A549 (cell line): ENCODE measurements around the gene PHYH. TPM values are rescaled to one million over a fixed set of nuclear protein-coding genes. Genes with fewer than 3 reads are reported as not detected.

Experiments
- ATAC-seq, 2 experiments: fragments of 200-7000 bp in 1 of 2; fragments of >200 bp in 1 of 2; cut with Nextera tagmentation in 1 of 2; cut with Tn5 transposase in 1 of 2; 3 replicates each; pipeline versions ENCODE4 v1.8.0 to v1.9.1; 2018 to 2020; ENCODE audit warnings: mild to moderate bottlenecking in 1 of 2, moderate library complexity in 1 of 2
- CTCF ChIA-PET: fragments of 300-600 bp; sonication (Branson Sonifier 250); formaldehyde crosslinking; extraction: SDS; loops from one replicate; lab custom pipeline; 2021; ENCODE audit warnings: antibody characterized with exemption, inconsistent platforms; lab: Yijun Ruan, JAX
- POLR2A ChIA-PET: fragments of 350-600 bp; formaldehyde crosslinking; extraction: SDS; loops from one replicate; lab custom pipeline; 2021; ENCODE audit warnings: antibody characterized with exemption, inconsistent platforms; lab: Yijun Ruan, JAX
- DNase-seq, 2 experiments: peaks; one replicate each; pipeline versions ENCODE4 v3.0.0 to v3.0.0-alpha.2; 2011 to 2016; ENCODE audit warnings: low read depth in 1 of 2, low spot score in 1 of 2
- FAIRE-seq: peaks from 2 replicates; lab custom pipeline; 2011; peaks lifted over from hg19 to GRCh38; lab: Jason Lieb, UNC
- H3K27ac ChIP-seq, 2 experiments: fragments of >200 bp; sonication (Bioruptor Twin); formaldehyde crosslinking; 3 replicates each; pipeline ENCODE4 v1.5.1; 2016 to 2017
- H3K4me1 ChIP-seq: fragments of >200 bp; sonication (Bioruptor Twin); formaldehyde crosslinking; 3 replicates; pipeline ENCODE4 v1.6.1; 2016
- H3K4me2 ChIP-seq: fragments of >200 bp; sonication (Bioruptor Twin); formaldehyde crosslinking; 3 replicates; pipeline ENCODE4 v1.6.1; 2016
- H3K4me3 ChIP-seq: fragments of >200 bp; sonication (Bioruptor Twin); formaldehyde crosslinking; 3 replicates; pipeline ENCODE4 v1.5.1; 2016
- H3K9me3 ChIP-seq: fragments of >200 bp; sonication (Bioruptor Twin); formaldehyde crosslinking; 3 replicates; pipeline ENCODE4 v1.6.1; 2016
- ATOH8 ChIP-seq: fragments of 250-450 bp; sonication (Bioruptor Pico); IDR thresholded peaks from 2 replicates; pipeline ENCODE4 v1.5.0; 2020; ENCODE audit warnings: low read depth, mild to moderate bottlenecking, moderate library complexity
- CEBPB ChIP-seq, 2 experiments: fragments of >200 bp in 1 of 2; sonication (Bioruptor Twin) in 1 of 2; formaldehyde crosslinking in 1 of 2; IDR thresholded peaks; 2 replicates each; pipeline ENCODE4 v1.6.1; 2012 to 2016
- CTCF ChIP-seq: fragments of >200 bp; sonication (Bioruptor Twin); formaldehyde crosslinking; IDR thresholded peaks from 3 replicates; pipeline ENCODE4 v1.5.1; 2016
- EHMT2 ChIP-seq: fragments of 200-600 bp; sonication (generic); IDR thresholded peaks from 2 replicates; pipeline ENCODE4 v1.6.1; 2016; ENCODE audit warnings: antibody characterized with exemption, low read depth, mild to moderate bottlenecking, moderate library complexity
- FOSL2 ChIP-seq, 2 experiments: fragments of 450-650 bp in 1 of 2; fragments of >200 bp in 1 of 2; sonication (Bioruptor Twin) in 1 of 2; formaldehyde crosslinking; IDR thresholded peaks; 2 replicates each; pipeline versions ENCODE4 v1.5.0 to v1.6.1; 2016 to 2020; ENCODE audit warnings: mild to moderate bottlenecking in 1 of 2, moderate library complexity in 1 of 2
- FOXS1 ChIP-seq: fragments of 250-450 bp; sonication (Bioruptor Pico); IDR thresholded peaks from 2 replicates; pipeline ENCODE4 v1.5.0; 2020; ENCODE audit warnings: mild to moderate bottlenecking, moderate library complexity
- HDAC2 ChIP-seq: fragments of 200-600 bp; sonication (generic); IDR thresholded peaks from 2 replicates; pipeline ENCODE4 v1.6.1; 2016
- HOXB5 ChIP-seq: fragments of 250-450 bp; sonication (Bioruptor Pico); IDR thresholded peaks from 2 replicates; pipeline ENCODE4 v1.5.0; 2020; ENCODE audit warnings: mild to moderate bottlenecking, moderate library complexity
- JUNB ChIP-seq: fragments of >200 bp; sonication (Bioruptor Twin); formaldehyde crosslinking; IDR thresholded peaks from 2 replicates; pipeline ENCODE4 v1.6.1; 2016
- KDM5A ChIP-seq: fragments of 200-600 bp; sonication (generic); IDR thresholded peaks from 2 replicates; pipeline ENCODE4 v1.6.1; 2016; ENCODE audit warnings: antibody characterized with exemption, mild to moderate bottlenecking
- MAZ ChIP-seq: fragments of 150-350 bp; IDR thresholded peaks from 2 replicates; pipeline ENCODE4 v1.6.1; 2014; ENCODE audit warnings: antibody characterized with exemption, low read depth, low read length, borderline replicate concordance
- NR3C1 ChIP-seq: fragments of >200 bp; sonication (Bioruptor Twin); formaldehyde crosslinking; IDR thresholded peaks from 3 replicates; pipeline ENCODE4 v1.6.1; 2017
- PHF8 ChIP-seq: fragments of 200-600 bp; sonication (generic); IDR thresholded peaks from 2 replicates; pipeline ENCODE4 v1.6.1; 2016; ENCODE audit warnings: low read depth, mild to moderate bottlenecking, antibody characterized with exemption, moderate library complexity, borderline replicate concordance
- POLR2A ChIP-seq: IDR thresholded peaks from 2 replicates; pipeline ENCODE4 v1.6.1; 2012; ENCODE audit warnings: mild to moderate bottlenecking, low read length
- RAD21 ChIP-seq, 2 experiments: fragments of >200 bp in 1 of 2; sonication (Bioruptor Twin) in 1 of 2; formaldehyde crosslinking in 1 of 2; IDR thresholded peaks in 1 of 2; conservative IDR thresholded peaks in 1 of 2; 2 replicates in 1 of 2; 3 replicates in 1 of 2; pipeline ENCODE4 v1.6.1; 2012 to 2018; ENCODE audit warnings: inconsistent platforms in 1 of 2
- RARB ChIP-seq: fragments of 250-450 bp; sonication (Bioruptor Pico); IDR thresholded peaks from 2 replicates; pipeline ENCODE4 v1.8.0; 2021; ENCODE audit warnings: mild to moderate bottlenecking, moderate library complexity
- REST ChIP-seq: fragments of 200-600 bp; sonication (generic); IDR thresholded peaks from 2 replicates; pipeline ENCODE4 v1.6.1; 2016; ENCODE audit warnings: antibody characterized with exemption, mild to moderate bottlenecking, moderate library complexity
- RNF2 ChIP-seq: fragments of 200-600 bp; sonication (generic); IDR thresholded peaks from 2 replicates; pipeline ENCODE4 v1.6.1; 2016; ENCODE audit warnings: low read depth, mild to moderate bottlenecking, antibody characterized with exemption, moderate library complexity, borderline replicate concordance
- SMC3 ChIP-seq: fragments of >200 bp; sonication (Bioruptor Twin); formaldehyde crosslinking; IDR thresholded peaks from 3 replicates; pipeline ENCODE4 v1.6.1; 2018; ENCODE audit warnings: inconsistent platforms
- SREBF2 ChIP-seq: fragments of 450-650 bp; IDR thresholded peaks from 2 replicates; pipeline ENCODE4 v1.6.1; 2014; ENCODE audit warnings: mild to moderate bottlenecking, moderate library complexity
- TFCP2L1 ChIP-seq: fragments of 250-450 bp; sonication (Bioruptor Pico); IDR thresholded peaks from 2 replicates; pipeline ENCODE4 v1.5.0; 2021; ENCODE audit warnings: mild to moderate bottlenecking
- USF2 ChIP-seq: fragments of 450-650 bp; IDR thresholded peaks from 2 replicates; pipeline ENCODE4 v1.6.1; 2014; ENCODE audit warnings: antibody characterized with exemption
- ZFP36 ChIP-seq: fragments of 450-650 bp; IDR thresholded peaks from 2 replicates; pipeline ENCODE4 v1.6.1; 2014; ENCODE audit warnings: borderline replicate concordance; ENCODE audit not compliant: partially characterized antibody
- ZNF302 ChIP-seq: fragments of 250-450 bp; sonication (Bioruptor Pico); IDR thresholded peaks from 2 replicates; pipeline ENCODE4 v1.9.0; 2021; ENCODE audit warnings: inconsistent platforms, mild to moderate bottlenecking, moderate library complexity
- WGBS: methylation state at CpG from one replicate; pipeline ENCODE4 v1.1.6; 2017; ENCODE audit errors: missing lambda C conversion rate; 5-methylcytosine and 5-hydroxymethylcytosine counted together
- polyA plus RNA-seq, 4 experiments: library from polyadenylated mRNA; depleted of rRNA in 3 of 4; stranded (reverse); fragments of >200 nt; fragmentation: RNase III in 1 of 4; extraction: RNeasy Plus Mini Kit Qiagen cat#74134 plus additional on column Dnase treatment in 1 of 4; gene quantifications; 2 replicates in 3 of 4; 3 replicates in 1 of 4; pipeline ENCODE4 v1.2.3, GENCODE V29; 2011 to 2017

PHYH gene
- polyA plus RNA-seq, 2 of the 4 experiments (the other 2 are of a cell fraction), result 25.6 to 26.3 TPM

- Histone ChIP-seq H3K27ac (no peak overlapping the region), H3K4me3 (no peak overlapping the region), H3K4me1 (no peaks in the 10 kb centered on the region), H3K9me3 (no peaks in the 10 kb centered on the region)
- 96% methylated on average over 5 of the region's 5 CpGs for WGBS
- FAIRE-seq, result no peak
- no peak for ATAC-seq
- POLR2A ChIA-PET, result no interaction called here
- TF ChIP-seq ZFP36 (no peak), KDM5A (no peak), TFCP2L1 (CRISPR knock-in tag) (no peak), HDAC2 (no peak), CEBPB (IDR thresholded peaks at IDR 0.05) (no peak), EHMT2 (no peak), USF2 (no peak), SMC3 (no peak)
- TF ChIP-seq, all 56 proteins: peak for 0
- no peak overlapping the region for H3K4me2 ChIP-seq
- CTCF ChIA-PET, result interaction anchor here (0.6 to 2.4 kb wide), 3 partner anchors 26 to 209 kb away, joined by 3 to 11 read pairs (median 3); no protein-coding TSS in a partner anchor
- DNase-seq, result no peak
Observed at GRCh38 chr10:13328126-13328525, 28.3 kb upstream of the PHYH start.

GRCh38 chr10:13327534-13327933, 27.7 kb upstream of the PHYH start:
- 80% methylated on average over 3 of the region's 3 CpGs for WGBS
- ATAC-seq (no peak), FAIRE-seq (no peak), DNase-seq (no peak)
- no peaks in the 10 kb centered on the region for H3K9me3 ChIP-seq
- TF ChIP-seq HOXB5 (CRISPR knock-in tag) (no peak), ZFP36 (no peak), FOXS1 (no peak), HDAC2 (no peak), MAZ (no peak), KDM5A (no peak), CTCF (no peak), POLR2A (no peak), PHF8 (no peak), ZNF302 (CRISPR knock-in tag) (no peak)
- no peaks in the 10 kb centered on the region for H3K4me1 ChIP-seq
- POLR2A ChIA-PET, result no interaction called here
- CTCF ChIA-PET, result interaction anchor here (0.9 to 1.1 kb wide), 2 partner anchors 9 to 210 kb away, joined by 3 read pairs; no protein-coding TSS in a partner anchor
- no peak overlapping the region for H3K4me3 ChIP-seq
- H3K4me2 ChIP-seq, result no peak overlapping the region
- no peak overlapping the region for H3K27ac ChIP-seq

GRCh38 chr10:13322615-13323148, 22.8 kb upstream of the PHYH start:
- no peak for ATAC-seq
- WGBS, result 97% methylated on average over 18 of the region's 24 CpGs
- FAIRE-seq, result no peak

More at GRCh38 chr10:13322615-13323148, 22.8 kb upstream of the PHYH start:
- no peak for DNase-seq
- no peak for TF ChIP-seq REST
- no peak for TF ChIP-seq NR3C1
- TF ChIP-seq PHF8, result no peak
- no peak for TF ChIP-seq SREBF2
- TF ChIP-seq TFCP2L1 (CRISPR knock-in tag), result no peak
- TF ChIP-seq RAD21 (conservative IDR thresholded peaks at IDR 0.05 in 1 of 2, IDR thresholded peaks at IDR 0.05 in 1 of 2), result no peak
- no peak for TF ChIP-seq FOSL2 (IDR thresholded peaks at IDR 0.05)
- TF ChIP-seq FOSL2 (CRISPR knock-in tag; IDR thresholded peaks at IDR 0.05), result no peak
- TF ChIP-seq JUNB, result no peak
- TF ChIP-seq RNF2, result no peak
- TF ChIP-seq ATOH8 (CRISPR knock-in tag), result no peak
- TF ChIP-seq CEBPB (IDR thresholded peaks at IDR 0.05), result no peak
- TF ChIP-seq CTCF, result no peak
- TF ChIP-seq RARB, result no peak
- ChIA-PET POLR2A (no interaction called here), CTCF (interaction anchor here (0.6 to 1.1 kb wide), 3 partner anchors 20 to 136 kb away, joined by 3 read pairs; no protein-coding TSS in a partner anchor)
- Histone ChIP-seq H3K9me3 (no peaks in the 10 kb centered on the region), H3K4me2 (no peak overlapping the region), H3K4me3 (no peak overlapping the region), H3K4me1 (no peaks in the 10 kb centered on the region), H3K27ac (no peak overlapping the region)
